T-helper 22 cell (primary cell): ENCODE results near the gene MOV10L1.
"Not testable (repeated sequence)": the region's sequence is repeated elsewhere in the genome, so short reads cannot be mapped to it uniquely, and the experiment has no call there.

Experiments used
- DNase-seq: peaks from one replicate; pipeline ENCODE4 v3.0.0-alpha.2; 2020; ENCODE audit warnings: low read depth

MOV10L1 gene

DNA sequence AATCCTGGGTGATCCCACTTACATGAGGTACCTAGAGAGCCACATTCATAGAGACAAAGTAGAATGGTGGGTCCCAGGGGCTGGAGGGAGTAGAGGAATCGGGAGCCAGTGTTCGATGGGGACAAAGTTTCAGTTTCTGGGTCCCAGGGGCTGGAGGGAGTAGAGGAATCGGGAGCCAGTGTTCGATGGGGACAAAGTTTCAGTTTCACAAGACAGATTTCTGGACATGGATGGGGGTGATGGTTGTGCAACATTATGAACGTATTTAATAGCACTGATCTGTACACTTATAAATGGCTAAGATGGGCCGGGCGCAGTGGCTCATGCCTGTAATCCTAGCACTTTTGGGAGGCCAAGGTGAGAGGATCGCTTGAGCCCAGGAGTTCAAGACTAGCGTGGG, 115.2 kb downstream of the MOV10L1 start:
- not testable (repeated sequence) for DNase-seq

GRCh38 chr22:50205781-50206569, 116.2 kb downstream of the MOV10L1 start:
- no peak for DNase-seq

DNA sequence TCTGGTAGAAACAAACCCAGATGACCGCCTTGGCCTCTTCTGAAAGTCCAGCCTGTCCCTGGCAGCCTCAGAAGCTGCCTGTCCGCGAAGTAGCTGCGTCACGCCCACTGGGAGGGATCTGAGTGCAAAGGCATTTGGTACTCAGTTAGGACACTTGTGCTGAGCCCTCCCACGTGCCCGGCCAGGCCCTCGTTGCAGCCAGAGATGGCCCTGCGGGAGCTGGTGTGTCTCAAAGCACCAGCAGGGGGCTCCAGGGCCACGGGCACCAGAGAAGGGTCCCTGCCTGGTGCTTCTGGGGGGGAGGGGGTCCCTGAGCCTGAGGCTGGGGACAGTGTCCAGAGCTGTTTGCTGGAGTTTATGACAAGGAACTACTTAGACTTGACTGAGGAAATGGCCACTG, 116.8 kb downstream of the MOV10L1 start:
- no peak for DNase-seq

GRCh38 chr22:50207383-50208140, 117.8 kb downstream of the MOV10L1 start:
- no peak for DNase-seq

GRCh38 chr22:50208430-50208938, 118.7 kb downstream of the MOV10L1 start:
- DNase-seq: no peak

DNA sequence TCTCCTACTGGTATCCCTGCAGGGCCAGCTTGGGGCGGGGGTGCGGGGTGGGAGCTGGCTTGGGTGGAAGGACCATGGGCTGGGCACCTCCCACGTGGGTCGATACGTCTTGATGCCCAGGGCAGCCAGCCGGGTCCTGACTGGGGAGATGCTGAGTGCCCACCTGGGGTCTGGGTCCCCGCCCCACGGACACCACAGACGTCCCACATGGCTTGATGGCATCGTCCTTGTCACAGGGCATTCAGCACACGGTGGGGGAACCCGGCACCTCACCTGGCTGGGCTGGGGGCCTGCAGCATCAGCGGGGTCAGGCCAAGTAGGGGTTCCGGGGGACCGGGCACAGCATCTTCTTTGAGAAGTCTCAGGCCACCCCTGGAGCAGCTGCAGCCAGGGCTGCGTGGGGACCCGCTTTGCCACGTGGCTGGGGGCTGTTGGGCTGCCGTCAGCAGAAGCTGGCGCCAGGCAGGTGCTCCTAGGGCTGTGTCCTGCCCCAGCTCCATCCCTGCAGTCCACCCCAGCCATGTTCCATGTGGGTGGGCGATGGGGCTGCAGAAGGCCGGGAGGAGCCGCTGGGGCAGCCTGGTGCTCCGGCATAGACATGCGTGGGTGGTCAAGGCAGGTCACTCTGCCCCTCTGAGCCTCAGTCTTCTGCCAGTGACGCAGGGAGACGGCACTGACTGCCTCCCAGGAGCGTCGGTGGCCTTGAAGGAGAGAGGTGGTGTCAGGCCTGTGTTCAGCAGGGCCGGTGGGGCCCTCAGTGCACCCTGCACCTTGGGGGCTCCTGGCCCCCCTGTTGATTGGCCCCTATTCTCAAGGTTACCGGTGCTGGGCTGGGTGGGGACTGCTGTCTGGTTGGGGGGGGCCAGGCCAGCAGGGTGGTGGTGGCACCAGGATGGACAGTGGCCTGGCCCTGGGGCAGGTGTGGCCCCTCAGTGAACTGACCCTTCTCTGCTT, 119.4 kb downstream of the MOV10L1 start:
- no peak for DNase-seq

- peak; percentile 33 for DNase-seq
These were observed 120.1 kb downstream of the MOV10L1 start for GRCh38 chr22:50209893-50210292.

DNA sequence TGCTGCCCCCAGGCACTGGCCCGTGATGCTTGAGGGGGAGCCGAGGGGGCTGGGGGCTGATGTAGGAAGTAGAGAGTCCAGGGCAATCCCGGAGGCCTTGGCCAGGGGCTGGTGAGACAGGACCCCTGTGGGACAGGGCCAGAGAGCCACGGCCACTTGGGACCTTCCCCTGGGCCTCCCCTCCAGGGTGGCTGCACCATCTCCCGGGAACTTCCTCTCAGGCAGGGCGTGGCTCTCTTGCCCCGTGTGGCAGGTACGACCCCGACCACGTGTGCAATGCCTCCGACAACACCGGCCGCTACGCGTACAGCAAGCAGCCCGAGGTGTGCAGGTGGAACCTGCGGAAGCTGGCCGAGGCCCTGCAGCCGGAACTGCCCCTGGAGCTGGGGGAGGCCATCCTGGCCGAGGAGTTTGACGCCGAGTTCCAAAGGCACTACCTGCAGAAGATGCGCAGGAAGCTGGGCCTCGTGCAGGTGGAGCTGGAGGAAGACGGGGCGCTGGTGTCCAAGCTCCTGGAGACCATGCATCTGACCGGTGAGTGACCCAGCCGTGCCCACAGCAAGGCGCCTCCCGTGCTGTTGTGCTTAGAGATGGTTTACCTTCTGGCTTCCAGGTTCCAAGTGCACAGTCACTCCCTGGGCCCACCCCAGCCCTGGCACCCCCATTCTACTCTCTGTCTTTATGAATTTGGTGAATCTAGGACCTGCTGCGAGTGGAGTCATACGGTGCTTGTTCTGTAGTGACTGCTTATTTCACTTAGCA, 120.8 kb downstream of the MOV10L1 start:
- DNase-seq: no peak

DNA sequence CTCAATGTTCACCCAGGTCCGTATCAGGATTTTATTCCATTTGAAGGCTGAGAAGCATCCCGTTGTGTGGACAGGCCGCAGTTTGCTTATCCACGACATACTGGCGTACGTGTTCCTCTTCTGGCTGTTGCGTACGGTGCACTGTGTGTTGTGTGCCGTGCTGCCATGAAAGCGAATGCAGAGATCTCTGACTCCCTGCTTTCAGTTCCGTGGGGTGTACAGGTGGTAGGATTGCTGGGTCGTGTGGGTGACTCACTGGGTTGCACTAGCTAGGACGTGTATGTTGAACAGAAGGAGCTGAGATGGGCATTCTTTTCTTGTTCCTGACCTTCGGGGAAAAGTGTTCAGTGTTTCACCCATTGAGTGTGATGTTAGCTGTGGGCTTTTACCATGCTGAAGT, 121.3 kb downstream of the MOV10L1 start:
- no peak for DNase-seq
